K562 (cell line): Measurements from ENCODE around the gene CDCA4. TPM values are rescaled to one million over a fixed set of nuclear protein-coding genes. Genes with fewer than 3 reads are reported as not detected.

Experiments used
- ATAC-seq: fragments of 200-7000 bp; cut with Tn5 transposase; 3 replicates; pipeline ENCODE4 v1.9.1; 2020; ENCODE audit warnings: moderate library complexity
- BruUV-seq: library from RNA; stranded (reverse); fragments of 400-500 nt; replicated peaks from 2 replicates; lab custom pipeline; 2021; lab: Mats Ljungman, UMichigan
- CTCF ChIA-PET: fragments of 300-600 bp; formaldehyde crosslinking; extraction: SDS; loops from one replicate; lab custom pipeline; 2021; ENCODE audit warnings: low intra/inter-chr PET ratio; lab: Yijun Ruan, JAX
- POLR2A ChIA-PET: fragments of 300-600, 350-650 bp; sonication (Branson Sonifier 250); formaldehyde crosslinking; extraction: SDS; loops from one replicate; lab custom pipeline; 2021; ENCODE audit warnings: antibody characterized with exemption, inconsistent platforms; lab: Yijun Ruan, JAX
- DNase-seq, 4 experiments: peaks; one replicate each; pipeline versions ENCODE4 v3.0.0 to v3.0.0-alpha.2; 2011 to 2018; ENCODE audit warnings: low spot score in 3 of 4, mixed read lengths in 3 of 4; ENCODE audit errors: extremely low read depth in 1 of 4
- FAIRE-seq: peaks from 2 replicates; lab custom pipeline; 2011; peaks lifted over from hg19 to GRCh38; lab: Jason Lieb, UNC
- H2AFZ ChIP-seq: 2 replicates; pipeline ENCODE4 v1.6.0; 2011; ENCODE audit warnings: low read depth, low read length, control low read depth, inconsistent platforms
- H3K27ac ChIP-seq: fragments of 200-600 bp; 3 replicates; pipeline ENCODE4 v1.8.0; 2011; ENCODE audit warnings: low read depth, mild to moderate bottlenecking, control low read depth, inconsistent platforms, low read length, moderate library complexity, mixed read lengths; ENCODE audit errors: extremely low read depth
- H3K27me3 ChIP-seq, 2 experiments: fragments of 300-600 bp in 1 of 2; 2 replicates in 1 of 2; 3 replicates in 1 of 2; pipeline versions ENCODE4 v1.6.0 to v1.8.0; 2011; ENCODE audit warnings: inconsistent platforms in 2 of 2, low read length in 2 of 2, mild to moderate bottlenecking in 1 of 2, mixed read lengths in 1 of 2, moderate library complexity in 1 of 2; ENCODE audit not compliant: control insufficient read depth in 2 of 2, insufficient read depth in 2 of 2
- H3K36me3 ChIP-seq: fragments of 300-600 bp; 3 replicates; pipeline ENCODE4 v1.8.0; 2011; ENCODE audit warnings: mild to moderate bottlenecking, low read length, inconsistent platforms; ENCODE audit not compliant: control insufficient read depth, insufficient read depth
- H3K4me1 ChIP-seq, 2 experiments: fragments of 200-600 bp in 1 of 2; replicated peaks in 1 of 2; 2 replicates in 1 of 2; 3 replicates in 1 of 2; pipeline versions ENCODE4 v1.5.1 to v1.8.0; 2011; ENCODE audit warnings: inconsistent platforms in 2 of 2, low read length in 2 of 2, mild to moderate bottlenecking in 1 of 2, mixed read lengths in 1 of 2, moderate library complexity in 1 of 2; ENCODE audit not compliant: control insufficient read depth in 2 of 2, insufficient read depth in 2 of 2
- H3K4me2 ChIP-seq: 2 replicates; pipeline ENCODE4 v1.6.1; 2011; ENCODE audit warnings: low read length, control low read depth, inconsistent platforms, mixed read lengths; ENCODE audit not compliant: insufficient read depth
- H3K4me3 ChIP-seq: fragments of 200-600 bp; sonication (generic), shearing (Covaris generic); 2 replicates; pipeline ENCODE4 v1.5.1; 2016; ENCODE audit warnings: control low read depth, inconsistent platforms
- H3K79me2 ChIP-seq: fragments of 200-600 bp; 3 replicates; pipeline ENCODE4 v1.8.0; 2011; ENCODE audit warnings: low read length, inconsistent platforms; ENCODE audit not compliant: control insufficient read depth, insufficient read depth
- H3K9ac ChIP-seq, 2 experiments: 2 replicates each; pipeline versions ENCODE4 v1.6.0 to v1.6.1; 2011; ENCODE audit warnings: low read depth in 2 of 2, low read length in 2 of 2, control low read depth in 1 of 2, inconsistent platforms in 1 of 2, mild to moderate bottlenecking in 1 of 2, mixed read lengths in 1 of 2; ENCODE audit not compliant: insufficient read depth in 1 of 2
- H3K9me1 ChIP-seq: one replicate; pipeline ENCODE4 v1.6.0; 2011; ENCODE audit warnings: inconsistent platforms, mild to moderate bottlenecking, low read length, moderate library complexity; ENCODE audit not compliant: control insufficient read depth, insufficient read depth
- H3K9me3 ChIP-seq: replicated peaks from 2 replicates; pipeline ENCODE4 v1.5.1; 2011; ENCODE audit warnings: low read depth, low read length, inconsistent platforms; ENCODE audit not compliant: control insufficient read depth, insufficient read depth
- H4K20me1 ChIP-seq: replicated peaks from 2 replicates; pipeline ENCODE4 v1.6.1; 2011; ENCODE audit warnings: low read length, inconsistent platforms, mixed read lengths; ENCODE audit not compliant: control insufficient read depth, insufficient read depth
- ATF3 ChIP-seq, 2 experiments: fragments of 450-650 bp in 1 of 2; sonication (generic) in 1 of 2; formaldehyde crosslinking in 1 of 2; IDR thresholded peaks in 1 of 2; conservative IDR thresholded peaks in 1 of 2; 2 replicates each; pipeline versions ENCODE4 v1.6.1 to v1.8.1; 2016 to 2023; ENCODE audit warnings: mild to moderate bottlenecking in 2 of 2, moderate library complexity in 2 of 2, inconsistent platforms in 1 of 2, missing genetic modification reagents in 1 of 2
- BHLHE40 ChIP-seq: IDR thresholded peaks from 2 replicates; pipeline ENCODE4 v1.6.1; 2011; ENCODE audit warnings: low read length, improper control_type of control experiment
- CBFA2T2 ChIP-seq: fragments of 450-650 bp; conservative IDR thresholded peaks from 2 replicates; pipeline ENCODE4 v1.6.1; 2017; ENCODE audit warnings: mild to moderate bottlenecking
- MNT ChIP-seq, 2 experiments: fragments of 450-650 bp; conservative IDR thresholded peaks; 2 replicates each; pipeline ENCODE4 v1.6.1; 2017; ENCODE audit warnings: mild to moderate bottlenecking in 2 of 2, moderate library complexity in 2 of 2
- PKNOX1 ChIP-seq: fragments of 450-650 bp; IDR thresholded peaks from 2 replicates; pipeline ENCODE4 v1.6.1; 2016
- POU5F1 ChIP-seq: fragments of 150-350 bp; IDR thresholded peaks from 2 replicates; pipeline ENCODE4 v1.6.1; 2014; ENCODE audit warnings: borderline replicate concordance, low read length, low read depth, mild to moderate bottlenecking; ENCODE audit not compliant: partially characterized antibody
- RAD51 ChIP-seq: fragments of 450-650 bp; IDR thresholded peaks from 2 replicates; pipeline ENCODE4 v1.7.1; 2016; ENCODE audit warnings: low read depth, mild to moderate bottlenecking, borderline replicate concordance
- SMARCE1 ChIP-seq: fragments of 450-650 bp; IDR thresholded peaks from 2 replicates; pipeline ENCODE4 v1.7.1; 2016; ENCODE audit warnings: mild to moderate bottlenecking
- TOE1 ChIP-seq, 2 experiments: fragments of 450-650 bp in 1 of 2; sonication (generic) in 1 of 2; formaldehyde crosslinking in 1 of 2; IDR thresholded peaks; 2 replicates each; pipeline versions ENCODE4 v1.7.1 to v1.8.0; 2016 to 2022; ENCODE audit warnings: borderline replicate concordance in 2 of 2, mild to moderate bottlenecking in 2 of 2, antibody characterized with exemption in 1 of 2, inconsistent platforms in 1 of 2, low read depth in 1 of 2, missing genetic modification reagents in 1 of 2, moderate library complexity in 1 of 2
- USF1 ChIP-seq: sonication (generic); formaldehyde crosslinking; IDR thresholded peaks from 2 replicates; pipeline ENCODE4 v1.9.0; 2022; ENCODE audit warnings: mild to moderate bottlenecking, missing genetic modification reagents
- ZBTB7A ChIP-seq: IDR thresholded peaks from 2 replicates; pipeline ENCODE4 v1.6.1; 2011; ENCODE audit warnings: low read depth, mild to moderate bottlenecking, low read length, moderate library complexity, borderline replicate concordance; ENCODE audit not compliant: control insufficient read depth
- WGBS: fragments of 100-300 bp; shearing (Covaris generic); methylation state at CpG from one replicate; pipeline ENCODE4 v1.1.6; 2016; ENCODE audit warnings: low coverage, mixed read lengths; ENCODE audit not compliant: insufficient coverage; ENCODE audit errors: missing lambda C conversion rate; 5-methylcytosine and 5-hydroxymethylcytosine counted together
- in situ Hi-C: fragments of 300-500 bp; cut with MboI; formaldehyde crosslinking; loops from 4 replicates; pipeline ENCODE4 v1.15.0; 2018; ENCODE audit warnings: inconsistent platforms, mixed read lengths
- intact Hi-C: fragments of 100-400 bp; cut with micrococcal nuclease; formaldehyde crosslinking; loops from 2 replicates; pipeline ENCODE4 v1.14.2; 2022
- polyA plus RNA-seq, 8 experiments: library from polyadenylated mRNA; depleted of rRNA in 4 of 8; stranded (reverse) in 5 of 8; unstranded in 3 of 8; fragments of >200 nt; fragmentation: Nextera tagmentation in 2 of 8; fragmentation: Illumina TruSeq in 1 of 8; extraction: Ambion mirVana in 2 of 8; extraction: Trizol in 1 of 8; gene quantifications; 2 replicates each; pipeline versions ENCODE4 v1.2.1 to v1.2.3, GENCODE V29; 2011 to 2014; ENCODE audit warnings: inconsistent platforms in 1 of 8, missing spikeins in 1 of 8
- total RNA-seq, 7 experiments: library from RNA; depleted of rRNA in 6 of 7; stranded (reverse); fragments of >200 nt in 6 of 7; fragmentation: Illumina TruSeq in 2 of 7; extraction: Trizol in 2 of 7; gene quantifications; 2 replicates each; pipeline versions ENCODE4 v1.2.1 to v1.2.3, GENCODE V29; 2011 to 2021; ENCODE audit warnings: low replicate concordance in 1 of 7
- TF ChIP-seq, protein P1 (sequence below): fragments of 450-650 bp; formaldehyde crosslinking; IDR thresholded peaks from 2 replicates; pipeline ENCODE4 v1.4.0; 2020; ENCODE audit warnings: mild to moderate bottlenecking, mixed read lengths
- TF ChIP-seq, protein P2 (sequence below): sonication (generic); formaldehyde crosslinking; IDR thresholded peaks from 2 replicates; pipeline ENCODE4 v1.5.0; 2020; ENCODE audit warnings: missing genetic modification reagents

CDCA4 gene
- total and polyA plus RNA-seq, 9 of the 15 experiments (the other 6 are each of a cell fraction or from before 2014, with no cell fraction given), result 6.6 to 44.2 (median 23.0) TPM

GRCh38 chr14:105064721-105065143 is 43.8 kb upstream of the CDCA4 start:
- 0 out of 4 replicates have a peak overlapping the region, but pooled peaks of 1 of the 2 experiments have one; percentile 35 for H3K9ac ChIP-seq

More at GRCh38 chr14:105064721-105065143, 43.8 kb upstream of the CDCA4 start:
- H3K27me3 ChIP-seq, result no peaks in the 10 kb centered on the region
- no peak overlapping the region; the same call in 1 of the 2 replicates for H2AFZ ChIP-seq
- H3K9me1 ChIP-seq, result no peaks in the 10 kb centered on the region
- no peaks in the 10 kb centered on the region for H3K9me3 ChIP-seq
- TF ChIP-seq RAD51, result peak; percentile 89
- TF ChIP-seq PKNOX1, result peak; percentile 69
- peak; percentile 91; the same call in 1 of the 2 replicates for TF ChIP-seq TOE1 (IDR thresholded peaks at IDR 0.05; ENCODE audit: borderline replicate concordance)
- no peak for TF ChIP-seq TOE1 (CRISPR knock-in tag; IDR thresholded peaks at IDR 0.05; ENCODE audit: borderline replicate concordance, low read depth)
- no peak for TF ChIP-seq POU5F1
- TF ChIP-seq ZBTB7A, result peak; percentile 10; the same call in 1 of the 2 replicates
- peak; percentile 53 for TF ChIP-seq USF1 (CRISPR knock-in tag)
- TF ChIP-seq, protein P1, sequence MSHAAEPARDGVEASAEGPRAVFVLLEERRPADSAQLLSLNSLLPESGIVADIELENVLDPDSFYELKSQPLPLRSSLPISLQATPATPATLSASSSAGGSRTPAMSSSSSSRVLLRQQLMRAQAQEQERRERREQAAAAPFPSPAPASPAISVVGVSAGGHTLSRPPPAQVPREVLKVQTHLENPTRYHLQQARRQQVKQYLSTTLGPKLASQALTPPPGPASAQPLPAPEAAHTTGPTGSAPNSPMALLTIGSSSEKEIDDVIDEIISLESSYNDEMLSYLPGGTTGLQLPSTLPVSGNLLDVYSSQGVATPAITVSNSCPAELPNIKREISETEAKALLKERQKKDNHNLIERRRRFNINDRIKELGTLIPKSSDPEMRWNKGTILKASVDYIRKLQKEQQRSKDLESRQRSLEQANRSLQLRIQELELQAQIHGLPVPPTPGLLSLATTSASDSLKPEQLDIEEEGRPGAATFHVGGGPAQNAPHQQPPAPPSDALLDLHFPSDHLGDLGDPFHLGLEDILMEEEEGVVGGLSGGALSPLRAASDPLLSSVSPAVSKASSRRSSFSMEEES (CRISPR knock-in tag), result peak; percentile 95
- TF ChIP-seq MNT (conservative IDR thresholded peaks at IDR 0.05), result no peak
- no peak for TF ChIP-seq ATF3 (IDR thresholded peaks at IDR 0.05)
- TF ChIP-seq ATF3 (CRISPR knock-in tag; conservative IDR thresholded peaks at IDR 0.05), result no peak
- TF ChIP-seq BHLHE40, result peak; percentile 72
- peak; percentile 59 for TF ChIP-seq CBFA2T2
- TF ChIP-seq, protein P2, sequence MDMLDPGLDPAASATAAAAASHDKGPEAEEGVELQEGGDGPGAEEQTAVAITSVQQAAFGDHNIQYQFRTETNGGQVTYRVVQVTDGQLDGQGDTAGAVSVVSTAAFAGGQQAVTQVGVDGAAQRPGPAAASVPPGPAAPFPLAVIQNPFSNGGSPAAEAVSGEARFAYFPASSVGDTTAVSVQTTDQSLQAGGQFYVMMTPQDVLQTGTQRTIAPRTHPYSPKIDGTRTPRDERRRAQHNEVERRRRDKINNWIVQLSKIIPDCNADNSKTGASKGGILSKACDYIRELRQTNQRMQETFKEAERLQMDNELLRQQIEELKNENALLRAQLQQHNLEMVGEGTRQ (CRISPR knock-in tag), result peak; percentile 66
- TF ChIP-seq SMARCE1, result no peak
- ChIA-PET CTCF (no interaction called here), POLR2A (interaction anchor here (0.6 to 3.5 kb wide), 4 partner anchors 9 to 118 kb away, joined by 3 to 12 read pairs (median 3); no protein-coding TSS in a partner anchor)
- H3K4me2 ChIP-seq, result no peak overlapping the region
- in situ Hi-C loops (no loop called here), intact Hi-C loops (no loop called here)
- DNase-seq (peak in 2 of 4 experiments; percentile 21 to 28), FAIRE-seq (no peak), ATAC-seq (no peak; the same call in 2 of the 3 replicates)
- H3K79me2 ChIP-seq, result no peaks in the 10 kb centered on the region
- no peak overlapping the region for H3K4me3 ChIP-seq
- peaks cover 0 to 56% of the 10 kb centered on the region in 2 experiments; a peak in 3 of 5 replicates for H3K4me1 ChIP-seq
- no TSS peak for BruUV-seq
- no peaks in the 10 kb centered on the region for H4K20me1 ChIP-seq
- no peak overlapping the region; the same call in 2 of the 3 replicates for H3K27ac ChIP-seq
- no peaks in the 10 kb centered on the region for H3K36me3 ChIP-seq
- 28% methylated on average over 7 of the region's 12 CpGs for WGBS
